ENCODE measurements around the gene NEK11. TPM values are rescaled to one million over a fixed set of nuclear protein-coding genes. Genes with fewer than 3 reads are reported as not detected.

The NEK11 gene
- total and polyA plus RNA-seq, 11 donors = 0.38 to 4.3 (median 2.1) TPM

DNA sequence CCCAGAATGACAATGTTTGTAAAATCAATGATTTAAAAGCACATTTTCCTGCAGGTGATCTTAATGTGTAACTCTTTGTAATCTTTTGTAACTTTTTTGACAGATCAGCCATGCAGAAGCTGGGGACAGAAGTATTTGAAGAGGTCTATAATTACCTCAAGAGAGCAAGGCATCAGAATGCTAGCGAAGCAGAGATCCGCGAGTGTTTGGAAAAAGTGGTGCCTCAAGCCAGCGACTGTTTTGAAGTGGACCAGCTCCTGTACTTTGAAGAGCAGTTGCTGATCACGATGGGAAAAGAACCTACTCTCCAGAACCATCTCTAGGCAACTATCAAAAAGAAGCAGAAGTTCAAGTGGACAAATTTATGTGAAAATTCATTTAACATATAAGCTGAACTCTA is 322.8 kb downstream of the NEK11 start:
- TF ChIP-seq POLR2A (IDR thresholded peaks at IDR 0.05) = no peak
- no peak for TF ChIP-seq CTCF (IDR thresholded peaks at IDR 0.05)
- peak overlapping the region; percentile 51 to 91 (median 73) for H3K27ac ChIP-seq
- H3K27me3 ChIP-seq = no peaks in the 10 kb centered on the region
- peak overlapping the region in 2 of 12 donors; percentile 17 to 31 for H3K4me3 ChIP-seq
- H3K4me1 ChIP-seq = peaks cover 0 to 41% (median 15%) of the 10 kb centered on the region in 12 donors
- intact Hi-C loops (cut with DNase I) = loop anchor here in 1 of 10 donors (1.0 kb wide), 1 partner anchor 32 kb away; the partner anchor contains the start of gene NUDT16
- DNase-seq (peak in 2 of 5 donors; percentile 26 to 38), ATAC-seq (peak; percentile 60 to 77 (median 72))
- no peaks in the 10 kb centered on the region for H3K36me3 ChIP-seq
- H3K9me3 ChIP-seq = no peaks in the 10 kb centered on the region
- WGBS, 4 donors = 53 to 79% (median 62%) methylated on average over 5 of the region's 5 CpGs

DNA sequence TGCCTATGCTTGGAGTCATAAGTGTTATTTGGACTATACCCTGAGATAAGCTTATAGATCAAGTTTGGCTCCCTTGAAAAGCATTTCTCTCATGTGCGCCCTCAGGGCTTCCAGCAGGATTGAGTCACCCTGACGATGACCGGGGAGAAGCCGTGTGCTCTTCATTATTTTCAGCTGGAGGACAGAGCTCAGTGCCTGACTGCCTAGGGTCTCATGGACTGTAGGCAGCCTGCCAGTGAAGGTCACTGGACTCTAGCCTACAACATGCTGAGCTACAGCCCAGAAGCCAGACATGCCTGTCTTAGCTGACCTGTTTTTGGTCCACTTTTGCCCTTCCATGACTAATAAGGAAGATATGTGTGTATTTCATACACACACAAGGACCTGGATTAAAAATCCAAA is 323.3 kb downstream of the NEK11 start:
- Histone ChIP-seq H3K27me3 (no peaks in the 10 kb centered on the region), H3K36me3 (no peaks in the 10 kb centered on the region), H3K4me1 (peaks cover 0 to 45% (median 16%) of the 10 kb centered on the region in 12 donors), H3K27ac (peak overlapping the region; percentile 51 to 91 (median 73)), H3K9me3 (no peaks in the 10 kb centered on the region), H3K4me3 (peak overlapping the region in 2 of 12 donors; percentile 17 to 31)
- ATAC-seq = peak; percentile 73 to 88 (median 78)
- peak in 4 of 5 donors; percentile 33 to 67 (median 42) for DNase-seq
- intact Hi-C loops (cut with DNase I) = loop anchor here in 1 of 10 donors (1.0 kb wide), 1 partner anchor 31 kb away; the partner anchor contains the start of gene NUDT16
- 48 to 57% (median 51%) methylated on average over 1 to 4 of the region's 4 CpGs for WGBS, 4 donors
- TF ChIP-seq POLR2A (IDR thresholded peaks at IDR 0.05) (no peak), CTCF (IDR thresholded peaks at IDR 0.05) (no peak)

DNA sequence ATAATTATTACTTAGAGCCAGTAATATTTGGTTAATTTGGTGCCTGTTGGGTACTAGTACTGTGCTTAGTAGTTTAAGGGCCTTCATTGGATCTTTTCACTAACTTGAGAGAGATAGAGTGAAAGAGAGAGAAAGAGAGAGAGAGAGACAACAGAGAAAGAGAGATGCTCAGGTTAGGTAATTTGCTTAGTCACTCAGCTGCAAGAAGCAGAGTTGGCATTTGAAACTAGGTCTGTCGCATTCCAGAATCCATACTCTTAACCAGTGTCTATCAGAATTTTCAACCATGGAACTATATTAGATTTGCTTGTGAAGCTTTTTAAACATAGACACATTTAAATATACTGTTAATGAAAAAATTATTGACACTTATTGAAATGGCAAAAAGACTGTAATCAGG is 323.8 kb downstream of the NEK11 start:
- DNase-seq (no peak), ATAC-seq (no peak)
- Histone ChIP-seq H3K27me3 (no peaks in the 10 kb centered on the region), H3K4me1 (peaks cover 0 to 45% (median 16%) of the 10 kb centered on the region in 12 donors), H3K4me3 (no peak overlapping the region), H3K9me3 (no peaks in the 10 kb centered on the region), H3K27ac (peak overlapping the region; percentile 51 to 91 (median 73)), H3K36me3 (no peaks in the 10 kb centered on the region)
- WGBS, 4 donors = 47 to 94% (median 87%) methylated on average over 1 of the region's 1 CpG
- intact Hi-C loops (cut with DNase I) = no loop called here
- TF ChIP-seq CTCF (IDR thresholded peaks at IDR 0.05) (no peak), POLR2A (IDR thresholded peaks at IDR 0.05) (no peak)

GRCh38 chr3:131353016-131353877 is 326.6 kb downstream of the NEK11 start:
- TF ChIP-seq CTCF (IDR thresholded peaks at IDR 0.05) (no peak), POLR2A (IDR thresholded peaks at IDR 0.05) (no peak)
- no peak for DNase-seq
- Histone ChIP-seq H3K36me3 (no peaks in the 10 kb centered on the region), H3K4me3 (no peak overlapping the region), H3K4me1 (peaks cover 0 to 52% (median 16%) of the 10 kb centered on the region in 12 donors), H3K9me3 (no peaks in the 10 kb centered on the region), H3K27me3 (no peaks in the 10 kb centered on the region), H3K27ac (peak overlapping the region in 10 of 12 donors; percentile 5 to 76 (median 42))
- intact Hi-C loops (cut with DNase I) = no loop called here
- WGBS, 4 donors = 50 to 64% (median 59%) methylated on average over 2 of the region's 2 CpGs
- peak in 3 of 4 donors; percentile 4 to 48 (median 32) for ATAC-seq
